Measurements from ENCODE around the gene CHSY3.

- TF ChIP-seq CTCF (IDR thresholded peaks at IDR 0.05): no peak
- TF ChIP-seq POLR2A (IDR thresholded peaks at IDR 0.05): no peak
These were observed 112.9 kb downstream of the CHSY3 start for GRCh38 chr5:130017173-130017572.
